GM23338 (cell line): ENCODE results near the gene C2orf42. TPM values are rescaled to one million over a fixed set of nuclear protein-coding genes. Genes with fewer than 3 reads are reported as not detected.

Experiments used
- ATAC-seq: fragments of 200-7000 bp; cut with Tn5 transposase; 3 replicates; pipeline ENCODE4 v1.9.1; 2020
- DNase-seq: peaks from one replicate; pipeline ENCODE4 v3.0.0-alpha.2; 2015; ENCODE audit warnings: low spot score
- H2AFZ ChIP-seq: fragments of 200-600 bp; sonication (generic); 2 replicates; pipeline ENCODE4 v1.8.0; 2016; ENCODE audit warnings: antibody characterized with exemption, mild to moderate bottlenecking, moderate library complexity
- H3F3A ChIP-seq: fragments of 200-600 bp; sonication (generic); replicated peaks from 2 replicates; pipeline ENCODE4 v1.8.0; 2017; ENCODE audit warnings: antibody characterized with exemption, mixed run types, low read depth
- H3K27ac ChIP-seq: fragments of 200-600 bp; sonication (generic); 2 replicates; pipeline ENCODE4 v1.6.1; 2016; ENCODE audit warnings: low read depth
- H3K27me3 ChIP-seq: fragments of 200-600 bp; sonication (generic); 2 replicates; pipeline ENCODE4 v1.8.0; 2016; ENCODE audit warnings: mild to moderate bottlenecking, mixed run types, moderate library complexity; ENCODE audit not compliant: insufficient read depth
- H3K36me3 ChIP-seq: fragments of 200-600 bp; sonication (generic); 2 replicates; pipeline ENCODE4 v1.8.0; 2016; ENCODE audit warnings: mild to moderate bottlenecking; ENCODE audit not compliant: insufficient read depth
- H3K4me1 ChIP-seq: fragments of 200-600 bp; sonication (generic); 2 replicates; pipeline ENCODE4 v1.8.0; 2016; ENCODE audit warnings: mild to moderate bottlenecking, moderate library complexity; ENCODE audit not compliant: insufficient read depth
- H3K4me2 ChIP-seq: fragments of 200-600 bp; sonication (generic); 2 replicates; pipeline ENCODE4 v1.7.1; 2017; ENCODE audit warnings: mixed run types
- H3K4me3 ChIP-seq: fragments of 200-600 bp; sonication (generic); 2 replicates; pipeline ENCODE4 v1.6.1; 2016; ENCODE audit warnings: mixed run types
- H3K79me2 ChIP-seq: fragments of 200-600 bp; sonication (generic); replicated peaks from 2 replicates; pipeline ENCODE4 v1.8.0; 2017; ENCODE audit warnings: mild to moderate bottlenecking; ENCODE audit not compliant: insufficient read depth
- H3K9me2 ChIP-seq: fragments of 200-600 bp; sonication (generic); 2 replicates; pipeline ENCODE4 v1.8.0; 2017; ENCODE audit not compliant: insufficient read depth
- H4K20me1 ChIP-seq: fragments of 200-600 bp; sonication (generic); replicated peaks from 2 replicates; pipeline ENCODE4 v1.8.0; 2017; ENCODE audit warnings: mild to moderate bottlenecking; ENCODE audit not compliant: insufficient read depth
- H3K27ac Mint-ChIP-seq: 2 replicates; pipeline ENCODE4 v1.8.0; 2020; ENCODE audit warnings: inconsistent platforms, mild to moderate bottlenecking, moderate library complexity, mixed read lengths
- H3K27me3 Mint-ChIP-seq: 3 replicates; pipeline ENCODE4 v1.8.0; 2022; ENCODE audit warnings: low read depth, mild to moderate bottlenecking, moderate library complexity, mixed read lengths, inconsistent platforms; ENCODE audit not compliant: insufficient read depth, poor library complexity
- H3K36me3 Mint-ChIP-seq: 3 replicates; pipeline ENCODE4 v1.8.0; 2021; ENCODE audit warnings: low read depth, mild to moderate bottlenecking, inconsistent platforms, moderate library complexity, mixed read lengths
- H3K4me1 Mint-ChIP-seq: 3 replicates; pipeline ENCODE4 v1.8.0; 2020; ENCODE audit warnings: mild to moderate bottlenecking, inconsistent platforms, mixed read lengths
- H3K4me3 Mint-ChIP-seq: 3 replicates; pipeline ENCODE4 v1.8.0; 2021; ENCODE audit warnings: moderate library complexity, mild to moderate bottlenecking, inconsistent platforms, mixed read lengths
- H3K9me3 Mint-ChIP-seq: 3 replicates; pipeline ENCODE4 v1.8.0; 2020; ENCODE audit warnings: moderate library complexity, mild to moderate bottlenecking, inconsistent platforms, mixed read lengths
- CREB1 ChIP-seq: fragments of 250-450 bp; sonication (Bioruptor Pico); IDR thresholded peaks from 2 replicates; pipeline ENCODE4 v1.5.0; 2020; ENCODE audit warnings: low read depth, mild to moderate bottlenecking, moderate library complexity
- ETS1 ChIP-seq: IDR thresholded peaks from 2 replicates; pipeline ENCODE4 v1.6.1; 2016; ENCODE audit warnings: antibody characterized with exemption
- EZH2 ChIP-seq: fragments of 200-600 bp; sonication (generic); IDR thresholded peaks from one replicate; pipeline ENCODE4 v1.8.0; 2017; ENCODE audit warnings: antibody characterized with exemption, mild to moderate bottlenecking, low read depth; ENCODE audit not compliant: unreplicated experiment
- EZH2phosphoT487 ChIP-seq: fragments of 200-600 bp; sonication (generic); IDR thresholded peaks from one replicate; pipeline ENCODE4 v1.8.1; 2018; ENCODE audit warnings: antibody characterized with exemption; ENCODE audit not compliant: unreplicated experiment
- JUNB ChIP-seq: IDR thresholded peaks from one replicate; pipeline ENCODE4 v1.6.1; 2016; ENCODE audit warnings: antibody characterized with exemption; ENCODE audit not compliant: unreplicated experiment
- NANOG ChIP-seq: IDR thresholded peaks from 2 replicates; pipeline ENCODE4 v1.6.1; 2016; ENCODE audit warnings: antibody characterized with exemption, borderline replicate concordance
- POLR2AphosphoS5 ChIP-seq: IDR thresholded peaks from 2 replicates; pipeline ENCODE4 v1.6.1; 2016; ENCODE audit warnings: antibody characterized with exemption, low read depth
- REST ChIP-seq: IDR thresholded peaks from one replicate; pipeline ENCODE4 v1.6.1; 2018; ENCODE audit warnings: antibody characterized with exemption; ENCODE audit not compliant: unreplicated experiment
- STAT1 ChIP-seq: IDR thresholded peaks from one replicate; pipeline ENCODE4 v1.6.1; 2016; ENCODE audit warnings: antibody characterized with exemption; ENCODE audit not compliant: unreplicated experiment
- ZNF114 ChIP-seq: fragments of 250-450 bp; sonication (Bioruptor Pico); IDR thresholded peaks from 2 replicates; pipeline ENCODE4 v1.5.0; 2020; ENCODE audit warnings: mild to moderate bottlenecking, moderate library complexity
- ZNF331 ChIP-seq: fragments of 250-450 bp; sonication (Bioruptor Pico); IDR thresholded peaks from 2 replicates; pipeline ENCODE4 v1.5.0; 2020; ENCODE audit warnings: low read depth, mild to moderate bottlenecking, moderate library complexity
- ZNF462 ChIP-seq: fragments of 250-450 bp; sonication (Bioruptor Pico); IDR thresholded peaks from 2 replicates; pipeline ENCODE4 v1.5.0; 2020; ENCODE audit warnings: mild to moderate bottlenecking, moderate library complexity
- polyA plus RNA-seq: library from polyadenylated mRNA; unstranded; fragments of >200 nt; fragmentation: Nextera tagmentation; extraction: Ambion mirVana; gene quantifications from 2 replicates; pipeline ENCODE4 v1.2.1, GENCODE V29; 2016
- total RNA-seq: library from RNA; depleted of rRNA; stranded (reverse); fragments of >200 nt; shearing (Covaris generic); gene quantifications from 2 replicates; pipeline ENCODE4 v1.2.3, GENCODE V29; 2014

Gene C2orf42
- total and polyA plus RNA-seq, 2 experiments from 2014 or later = 4.3 to 6.9 TPM

GRCh38 chr2:70201831-70202230, 11.0 kb upstream of the C2orf42 start (continued):
- TF ChIP-seq EZH2 (no peak), ZNF114 (CRISPR knock-in tag) (no peak), ETS1 (no peak), EZH2phosphoT487 (no peak)

GRCh38 chr2:70201225-70201768, 10.5 kb upstream of the C2orf42 start:
- H3K36me3 ChIP-seq = no peaks in the 10 kb centered on the region
- TF ChIP-seq JUNB (no peak), EZH2 (no peak), POLR2AphosphoS5 (no peak), EZH2phosphoT487 (no peak), CREB1 (CRISPR knock-in tag) (no peak), ZNF114 (CRISPR knock-in tag) (no peak), REST (no peak), STAT1 (no peak), ZNF462 (CRISPR knock-in tag) (no peak), ETS1 (no peak), NANOG (no peak), ZNF331 (CRISPR knock-in tag) (no peak)

More at GRCh38 chr2:70201225-70201768, 10.5 kb upstream of the C2orf42 start:
- H3F3A ChIP-seq = 0 out of 2 replicates have a peak, but pooled peaks cover 9% of the 10 kb centered on the region
- H3K27me3 Mint-ChIP-seq = peaks cover 12% of the 10 kb centered on the region
- H4K20me1 ChIP-seq = no peaks in the 10 kb centered on the region
- no peak overlapping the region for H3K27ac Mint-ChIP-seq
- no peaks in the 10 kb centered on the region for H3K27me3 ChIP-seq
- H3K4me1 ChIP-seq = no peaks in the 10 kb centered on the region
- H3K27ac ChIP-seq = no peak overlapping the region
- no peaks in the 10 kb centered on the region for H3K9me2 ChIP-seq
- H3K4me3 ChIP-seq = no peak overlapping the region
- H3K36me3 Mint-ChIP-seq = no peaks in the 10 kb centered on the region
- H2AFZ ChIP-seq = no peak overlapping the region
- no peak for DNase-seq
- H3K79me2 ChIP-seq = no peaks in the 10 kb centered on the region
- ATAC-seq = no peak
- H3K4me3 Mint-ChIP-seq = no peak overlapping the region
- no peaks in the 10 kb centered on the region for H3K4me1 Mint-ChIP-seq
- no peak overlapping the region for H3K4me2 ChIP-seq
- H3K9me3 Mint-ChIP-seq = no peaks in the 10 kb centered on the region
